GM18867 (cell line): ENCODE data around the gene SLC15A3.

Source experiments
- ATAC-seq: cut with Tn5 transposase; IDR thresholded peaks from one replicate; pipeline ENCODE4 v1.9.1; 2021; ENCODE audit warnings: mild to moderate bottlenecking, moderate library complexity; ENCODE audit not compliant: unreplicated experiment

The SLC15A3 gene

GRCh38 chr11:60951904-60952741 lies at the start of gene SLC15A3:
SLC15A3 (minus strand) TSS chr11:60952176; CDS start chr11:60951551, 625 bp downstream.
- peak; percentile 74 for ATAC-seq

GRCh38 chr11:61000426-61000825 lies 48.5 kb upstream of the SLC15A3 start:
- no peak for ATAC-seq

- no peak for ATAC-seq
These were observed 44.6 kb upstream of the SLC15A3 start for GRCh38 chr11:60996381-60997138.

- ATAC-seq, result no peak
These were observed 43.8 kb upstream of the SLC15A3 start for GRCh38 chr11:60995798-60996197.

GRCh38 chr11:60994541-60995080 lies 42.6 kb upstream of the SLC15A3 start:
- peak; percentile 62 for ATAC-seq

- ATAC-seq, result no peak
These were observed 41.6 kb upstream of the SLC15A3 start for GRCh38 chr11:60993615-60994014.

GRCh38 chr11:60992842-60993409 lies 41.0 kb upstream of the SLC15A3 start:
- ATAC-seq, result no peak

- ATAC-seq, result no peak
These were observed 39.5 kb upstream of the SLC15A3 start for GRCh38 chr11:60991457-60991856.

GRCh38 chr11:60989093-60989650 lies 37.2 kb upstream of the SLC15A3 start:
- no peak for ATAC-seq

GRCh38 chr11:60988658-60989057 lies 36.7 kb upstream of the SLC15A3 start:
- no peak for ATAC-seq

GRCh38 chr11:60987577-60988277 lies 35.8 kb upstream of the SLC15A3 start:
- ATAC-seq, result no peak

GRCh38 chr11:60985991-60986915 lies 34.3 kb upstream of the SLC15A3 start:
- ATAC-seq, result no peak

GRCh38 chr11:60985501-60985900 lies 33.5 kb upstream of the SLC15A3 start:
- ATAC-seq, result no peak

- ATAC-seq, result no peak
These were observed 32.7 kb upstream of the SLC15A3 start for GRCh38 chr11:60984636-60985035.

GRCh38 chr11:60984149-60984548 lies 32.2 kb upstream of the SLC15A3 start:
- ATAC-seq, result no peak

GRCh38 chr11:60982184-60982583 lies 30.2 kb upstream of the SLC15A3 start:
- ATAC-seq, result no peak

GRCh38 chr11:60981515-60981914 lies 29.5 kb upstream of the SLC15A3 start:
- ATAC-seq, result no peak

- peak; percentile 57 for ATAC-seq
These were observed 26.8 kb upstream of the SLC15A3 start for GRCh38 chr11:60978546-60979380.

- ATAC-seq, result no peak
These were observed 25.9 kb upstream of the SLC15A3 start for GRCh38 chr11:60977836-60978235.
